ENCODE measurements around the gene SCUBE2. TPM values are rescaled to one million over a fixed set of nuclear protein-coding genes. Genes with fewer than 3 reads are reported as not detected.
"Not testable (repeated sequence)": the region's sequence is repeated elsewhere in the genome, so short reads cannot be mapped to it uniquely, and the experiment has no call there.

SCUBE2 gene
- total RNA-seq, 1 donor from 2014 or later: 8.4 TPM

- no peak for DNase-seq (ENCODE audit: low read depth)
These were observed 18.7 kb upstream of the SCUBE2 start for GRCh38 chr11:9109858-9110731.

GRCh38 chr11:9104580-9104979 is 13.2 kb upstream of the SCUBE2 start:
- no peak for DNase-seq (ENCODE audit: low read depth)

DNA sequence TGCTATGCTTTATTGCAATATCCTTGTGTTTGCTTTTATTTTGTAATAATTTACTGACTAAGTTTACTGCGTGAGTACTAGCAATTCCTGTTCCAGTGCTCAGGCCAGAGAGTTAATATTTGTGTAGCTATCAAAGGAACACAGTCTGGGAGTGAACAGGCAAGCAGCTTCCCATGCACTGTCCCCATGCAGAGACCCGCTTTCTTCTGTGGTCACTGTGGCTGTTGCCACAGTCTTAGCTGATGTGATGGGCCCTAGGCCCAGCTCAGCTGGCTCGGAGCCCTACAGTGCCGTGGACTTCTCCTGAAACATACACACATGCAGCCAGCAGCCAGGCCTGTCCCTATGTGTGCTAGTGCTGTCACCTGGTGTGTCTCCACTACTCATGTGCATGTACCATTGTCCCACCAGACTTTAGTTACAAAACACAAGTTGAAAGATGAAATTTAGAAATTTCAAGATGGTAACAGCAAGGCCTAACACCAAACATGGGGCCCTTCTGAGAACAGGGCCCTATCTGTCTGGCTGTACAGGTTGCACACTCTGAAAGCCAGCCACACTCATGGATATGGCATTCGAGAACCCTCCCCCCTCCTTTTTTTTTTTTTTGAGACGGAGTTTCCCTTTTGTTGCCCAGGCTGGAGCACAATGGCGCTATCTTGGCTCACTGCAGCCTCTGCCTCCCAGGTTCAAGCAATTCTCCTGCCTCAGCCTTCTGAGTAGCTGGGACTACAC is 12.3 kb upstream of the SCUBE2 start:
- DNase-seq (ENCODE audit: low read depth): peak; percentile 28

DNA sequence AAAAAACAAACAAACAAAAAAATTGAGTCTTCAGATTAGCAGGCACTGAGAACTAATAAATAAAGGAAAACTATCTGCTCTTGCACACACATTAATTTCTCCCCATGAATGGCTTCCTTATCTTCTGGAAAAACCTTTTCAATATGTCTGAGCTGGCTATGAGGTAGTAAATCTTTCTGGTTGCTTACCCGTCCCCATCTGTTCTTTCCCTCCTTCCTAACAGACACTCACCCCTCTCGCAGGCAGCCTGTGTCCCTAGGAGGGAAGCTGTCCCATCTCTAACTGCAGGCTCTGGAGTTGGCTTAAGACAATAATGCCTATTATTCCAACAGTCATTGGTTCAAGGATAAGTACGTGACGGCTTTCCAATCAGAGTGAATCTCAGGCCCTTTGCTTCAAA is 8.2 kb upstream of the SCUBE2 start:
- no peak for DNase-seq (ENCODE audit: low read depth)

- not testable (repeated sequence) for DNase-seq (ENCODE audit: low read depth)
These were observed 7.1 kb upstream of the SCUBE2 start for GRCh38 chr11:9098455-9098854.

- not testable (repeated sequence) for DNase-seq (ENCODE audit: low read depth)
These were observed 6.0 kb upstream of the SCUBE2 start for GRCh38 chr11:9097186-9097943.

- DNase-seq (ENCODE audit: low read depth): no peak
These were observed 5.0 kb upstream of the SCUBE2 start for GRCh38 chr11:9096427-9096826.

DNA sequence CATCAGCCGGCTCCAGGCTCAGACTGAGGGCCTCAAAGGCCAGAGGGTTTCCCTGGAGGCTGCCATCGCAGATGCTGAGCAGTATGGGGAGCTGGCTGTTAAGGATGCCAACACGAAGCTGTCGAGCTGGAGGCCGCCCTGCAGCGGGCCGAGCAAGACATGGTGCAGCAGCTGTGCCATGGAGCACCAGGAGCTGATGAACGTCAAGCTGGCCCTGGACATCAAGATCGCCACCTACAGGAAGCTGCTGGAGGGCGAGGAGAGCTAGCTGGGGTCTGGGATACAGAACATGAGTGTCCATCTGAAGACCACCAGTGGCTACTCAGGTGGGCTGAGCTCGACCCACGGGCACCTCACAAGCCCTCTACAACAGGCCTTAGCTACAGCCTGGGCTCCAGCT is 4.0 kb upstream of the SCUBE2 start:
- DNase-seq (ENCODE audit: low read depth): no peak

- DNase-seq (ENCODE audit: low read depth): no peak
These were observed 3.0 kb upstream of the SCUBE2 start for GRCh38 chr11:9094420-9094819.

DNA sequence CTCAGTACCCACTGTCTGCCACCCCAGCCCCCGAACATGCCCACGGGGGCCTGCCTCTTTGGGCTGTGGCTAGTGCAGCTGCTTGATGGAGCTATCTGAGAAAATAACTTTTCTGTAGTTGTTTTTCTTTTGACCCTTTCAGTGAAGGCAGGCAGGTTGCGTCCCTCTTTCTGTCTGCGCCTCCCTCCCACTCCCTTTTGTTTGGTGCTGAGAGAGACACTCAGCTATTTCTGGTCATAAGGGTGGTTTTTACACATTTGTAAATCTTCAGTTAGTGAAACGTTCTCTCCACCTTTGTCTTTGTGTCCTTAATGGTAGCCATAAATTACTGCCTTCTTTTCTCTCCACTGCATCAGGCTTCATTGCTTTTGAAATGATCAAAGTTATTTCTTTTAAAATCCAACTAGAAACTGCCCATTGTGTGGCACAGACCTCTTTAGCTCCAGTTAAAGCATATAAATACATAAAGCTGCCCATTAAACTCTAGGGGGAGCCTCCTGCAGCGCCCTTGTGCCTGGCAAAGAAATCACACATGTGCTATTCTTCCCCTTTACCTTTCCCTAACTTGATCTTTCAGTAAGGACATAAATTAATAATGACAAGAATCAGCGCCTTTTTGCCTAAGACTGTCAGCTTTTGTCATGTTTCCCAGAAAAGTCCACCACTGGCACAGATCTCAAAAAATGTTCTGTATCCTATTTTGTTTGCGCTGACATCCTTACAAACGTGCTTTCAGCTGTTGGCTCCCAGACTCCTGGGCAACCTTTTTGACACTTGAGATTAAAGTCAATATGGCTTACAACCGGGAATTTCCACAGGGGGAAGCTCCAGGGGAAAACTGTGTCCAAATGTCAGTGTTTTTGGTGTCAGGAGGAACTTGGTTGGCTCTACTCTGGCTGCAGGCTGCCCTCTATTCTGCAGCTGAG is 1.7 kb upstream of the SCUBE2 start:
- DNase-seq (ENCODE audit: low read depth): peak; percentile 49

- DNase-seq (ENCODE audit: low read depth): no peak
These were observed 673 bp upstream of the SCUBE2 start for GRCh38 chr11:9092072-9092471.

GRCh38 chr11:9090488-9091043 is 833 bp downstream of the SCUBE2 start:
- no peak for DNase-seq (ENCODE audit: low read depth)

DNA sequence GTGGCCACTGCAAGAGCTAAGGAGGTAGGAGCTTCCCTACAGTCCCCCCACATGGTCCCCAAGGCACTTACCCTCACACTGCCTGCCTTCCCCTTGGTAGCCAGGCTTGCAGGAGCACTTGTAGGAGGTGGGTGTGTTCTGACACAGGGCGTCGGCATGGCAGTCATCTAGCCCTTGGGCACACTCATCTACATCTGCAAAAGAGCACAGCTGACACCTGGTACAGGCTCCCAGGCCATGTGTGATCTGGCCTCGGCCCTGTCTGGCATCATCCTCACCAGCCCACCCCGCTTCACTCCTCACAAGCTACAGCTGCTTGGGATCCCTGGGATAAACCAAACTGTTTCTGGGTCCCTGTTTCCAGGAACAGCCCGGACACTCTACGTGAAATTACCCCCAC is 1.8 kb downstream of the SCUBE2 start:
- DNase-seq (ENCODE audit: low read depth): peak; percentile 31

DNA sequence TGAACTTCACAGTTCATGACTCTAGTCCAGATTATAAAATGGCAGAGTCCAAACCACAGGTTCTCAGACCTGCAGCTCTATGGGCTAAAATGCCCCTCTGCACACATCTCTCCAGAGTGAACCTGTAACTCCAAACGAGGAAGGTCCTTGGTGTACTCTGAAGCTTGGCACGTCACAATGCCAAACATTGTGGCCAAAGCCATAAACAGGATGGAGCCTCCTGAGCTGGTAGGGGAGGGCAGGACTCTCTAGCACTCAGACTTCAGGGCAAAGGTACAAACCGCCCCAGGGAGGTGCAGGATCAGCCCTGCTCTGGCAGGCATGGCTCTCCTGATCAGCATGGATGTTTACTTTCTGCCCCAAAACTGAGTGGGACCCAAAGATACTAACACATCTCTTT is 2.3 kb downstream of the SCUBE2 start:
- no peak for DNase-seq (ENCODE audit: low read depth)

DNA sequence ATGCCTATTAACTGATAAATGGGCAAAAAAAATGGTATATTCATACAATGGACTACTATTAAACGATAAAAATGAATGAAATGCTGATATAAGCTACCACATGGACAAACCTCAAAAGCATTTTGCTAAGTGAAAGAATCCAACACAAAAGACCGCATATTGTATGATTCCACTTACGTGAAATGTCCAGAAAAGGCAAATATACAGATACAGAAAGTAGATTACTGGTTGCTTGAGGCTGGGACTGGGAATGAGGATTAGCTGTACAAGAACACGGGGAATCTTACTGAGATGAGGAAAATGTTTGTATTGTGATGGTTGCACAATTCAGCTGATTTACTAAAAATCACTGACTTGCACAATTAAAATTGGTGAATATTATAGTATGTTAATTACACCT is 8.8 kb downstream of the SCUBE2 start:
- DNase-seq (ENCODE audit: low read depth): no peak

DNA sequence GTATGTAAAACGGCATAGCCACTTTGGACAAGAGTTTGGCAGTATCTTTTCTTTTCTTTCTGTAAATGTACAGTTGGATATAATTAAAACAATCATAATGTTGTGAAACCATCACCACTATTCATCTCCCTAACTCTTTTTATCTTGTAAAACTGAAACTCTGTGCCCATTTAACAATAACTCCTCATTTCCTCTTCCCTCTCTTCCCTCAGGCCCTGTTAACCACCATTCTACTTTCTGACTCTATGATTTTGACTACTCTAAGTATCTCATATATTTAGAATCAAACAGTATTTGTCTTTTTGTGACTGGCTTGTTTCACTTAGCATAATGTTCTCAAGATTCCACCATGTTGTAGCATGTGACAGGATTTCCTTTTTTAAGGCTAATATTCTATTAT is 10.2 kb downstream of the SCUBE2 start:
- DNase-seq (ENCODE audit: low read depth): no peak

- DNase-seq (ENCODE audit: low read depth): peak; percentile 51
These were observed 13.0 kb downstream of the SCUBE2 start for GRCh38 chr11:9078113-9079086.

- peak; percentile 39 for DNase-seq (ENCODE audit: low read depth)
These were observed 14.2 kb downstream of the SCUBE2 start for GRCh38 chr11:9077164-9077563.

DNA sequence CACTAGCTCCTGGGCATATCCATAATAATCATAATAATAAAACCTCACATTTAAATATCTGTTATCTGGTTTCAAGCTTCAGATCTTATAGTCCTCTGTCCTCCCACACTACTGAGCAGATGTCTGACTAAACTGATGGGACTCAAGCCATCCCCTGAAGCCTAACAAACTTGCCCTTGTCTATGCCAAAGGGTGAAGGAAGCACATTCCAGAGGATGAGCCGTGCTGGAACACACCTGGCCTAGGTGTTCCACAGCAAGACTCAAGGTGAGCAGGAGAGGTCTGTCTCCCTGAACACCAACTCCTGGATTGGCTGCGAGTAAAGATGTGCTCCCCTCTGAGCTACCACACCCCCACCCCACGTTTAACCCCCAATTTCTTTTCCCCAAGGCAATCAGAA is 14.7 kb downstream of the SCUBE2 start:
- no peak for DNase-seq (ENCODE audit: low read depth)
